Neuronal stem cell (in vitro differentiated cells): Measurements from ENCODE around the gene FAR2.
"Not testable (repeated sequence)": the region's sequence is repeated elsewhere in the genome, so short reads cannot be mapped to it uniquely, and the experiment has no call there.

ENCODE experiments used
- DNase-seq: peaks from one replicate; pipeline ENCODE4 v3.0.0-alpha.2; 2013; ENCODE audit warnings: low spot score
- H2AFZ ChIP-seq: one replicate; pipeline ENCODE4 v1.6.1; 2013; ENCODE audit warnings: mild to moderate bottlenecking, low read length, inconsistent platforms
- H2AK5ac ChIP-seq: 2 replicates; pipeline ENCODE4 v1.6.1; 2013; ENCODE audit warnings: low read depth, mild to moderate bottlenecking, inconsistent platforms, low read length, moderate library complexity, mixed read lengths
- H2BK120ac ChIP-seq: 2 replicates; pipeline ENCODE4 v1.6.1; 2013; ENCODE audit warnings: low read depth, mild to moderate bottlenecking, inconsistent platforms, low read length, moderate library complexity, mixed read lengths
- H2BK12ac ChIP-seq: one replicate; pipeline ENCODE4 v1.6.1; 2013; ENCODE audit warnings: low read length, inconsistent platforms
- H2BK15ac ChIP-seq: 2 replicates; pipeline ENCODE4 v1.6.1; 2013; ENCODE audit warnings: mild to moderate bottlenecking, low read length, inconsistent platforms, mixed read lengths
- H2BK5ac ChIP-seq: one replicate; pipeline ENCODE4 v1.6.1; 2013; ENCODE audit warnings: inconsistent platforms, mild to moderate bottlenecking, low read length, moderate library complexity
- H3K14ac ChIP-seq: one replicate; pipeline ENCODE4 v1.6.1; 2013; ENCODE audit warnings: low read length, inconsistent platforms
- H3K18ac ChIP-seq: 2 replicates; pipeline ENCODE4 v1.6.1; 2013; ENCODE audit warnings: low read length, inconsistent platforms
- H3K23ac ChIP-seq: 2 replicates; pipeline ENCODE4 v1.6.1; 2013; ENCODE audit warnings: low read depth, mild to moderate bottlenecking, mixed read lengths, low read length, inconsistent platforms; ENCODE audit not compliant: poor library complexity
- H3K27ac ChIP-seq: replicated peaks from 3 replicates; pipeline ENCODE4 v1.5.1; 2013; ENCODE audit warnings: low read length, inconsistent platforms
- H3K27me3 ChIP-seq, 3 experiments: 2 replicates each; pipeline ENCODE4 v1.6.1; 2013; ENCODE audit warnings: low read length in 3 of 3, mild to moderate bottlenecking in 2 of 3, inconsistent platforms in 1 of 3, low read depth in 1 of 3, mixed read lengths in 1 of 3, moderate library complexity in 1 of 3; ENCODE audit not compliant: control insufficient read depth in 3 of 3, insufficient read depth in 3 of 3
- H3K36me3 ChIP-seq, 2 donors: replicated peaks in 1 of 2; 2 replicates each; pipeline ENCODE4 v1.6.1; 2013; ENCODE audit warnings: low read length in 2 of 2; ENCODE audit not compliant: control insufficient read depth in 2 of 2, insufficient read depth in 2 of 2
- H3K4ac ChIP-seq: 2 replicates; pipeline ENCODE4 v1.6.1; 2013; ENCODE audit warnings: inconsistent platforms, mild to moderate bottlenecking, low read length, moderate library complexity
- H3K4me1 ChIP-seq, 2 donors: 1 replicate in 1 of 2; 2 replicates in 1 of 2; pipeline ENCODE4 v1.6.1; 2013; ENCODE audit warnings: low read length in 2 of 2, low read depth in 1 of 2; ENCODE audit not compliant: control insufficient read depth in 2 of 2, insufficient read depth in 1 of 2
- H3K4me2 ChIP-seq: one replicate; pipeline ENCODE4 v1.6.1; 2013; ENCODE audit warnings: mild to moderate bottlenecking, low read length, inconsistent platforms; ENCODE audit not compliant: insufficient read depth, poor library complexity, severe bottlenecking
- H3K4me3 ChIP-seq, 2 donors: 2 replicates each; pipeline ENCODE4 v1.5.1; 2013; ENCODE audit warnings: low read length in 2 of 2, mild to moderate bottlenecking in 2 of 2, inconsistent platforms in 1 of 2, moderate library complexity in 1 of 2
- H3K79me1 ChIP-seq: one replicate; pipeline ENCODE4 v1.6.1; 2013; ENCODE audit warnings: low read depth, mild to moderate bottlenecking, inconsistent platforms, low read length, moderate library complexity
- H3K9ac ChIP-seq: one replicate; pipeline ENCODE4 v1.6.1; 2013; ENCODE audit warnings: mild to moderate bottlenecking, low read depth, low read length, inconsistent platforms; ENCODE audit not compliant: poor library complexity
- H3K9me3 ChIP-seq, 2 donors: replicated peaks in 1 of 2; 2 replicates each; pipeline versions ENCODE3 to v1.6.1; 2013; ENCODE audit warnings: low read length in 2 of 2, mild to moderate bottlenecking in 2 of 2, inconsistent platforms in 1 of 2, low read depth in 1 of 2, mixed read lengths in 1 of 2, moderate library complexity in 1 of 2; ENCODE audit not compliant: control insufficient read depth in 2 of 2, insufficient read depth in 1 of 2
- H4K8ac ChIP-seq: one replicate; pipeline ENCODE4 v1.6.1; 2013; ENCODE audit warnings: low read depth, mild to moderate bottlenecking, inconsistent platforms, low read length, moderate library complexity
- H4K91ac ChIP-seq: one replicate; pipeline ENCODE4 v1.6.1; 2013; ENCODE audit warnings: low read length, low read depth, mild to moderate bottlenecking, inconsistent platforms; ENCODE audit not compliant: poor library complexity
- WGBS, 2 donors: extraction: QIAGEN DNeasy Blood & Tissue Kit; methylation state at CpG; one replicate each; pipeline ENCODE4 v1.1.7; 2013; ENCODE audit warnings: missing lambda C conversion rate in 2 of 2, mixed read lengths in 1 of 2; ENCODE audit not compliant: insufficient read length in 2 of 2, insufficient replicate concordance in 1 of 2; ENCODE audit errors: extremely low coverage in 2 of 2; 5-methylcytosine and 5-hydroxymethylcytosine counted together

The FAR2 gene

GRCh38 chr12:29167445-29167844, 18.4 kb downstream of the FAR2 start:
- no peaks in the 10 kb centered on the region for H3K9me3 ChIP-seq
- H3K18ac ChIP-seq, result no peak overlapping the region
- no peak overlapping the region for H3K14ac ChIP-seq
- WGBS, 2 donors, result 100% methylated on average over 1 of the region's 4 CpGs; no CpG with 5 or more reads in 1 of the 2 donors
- no peak overlapping the region for H3K4ac ChIP-seq
- no peaks in the 10 kb centered on the region for H3K79me1 ChIP-seq
- H2AFZ ChIP-seq, result no peak overlapping the region
- no peak overlapping the region for H4K8ac ChIP-seq
- no peak overlapping the region for H4K91ac ChIP-seq
- no peak for DNase-seq
- no peak overlapping the region for H2BK15ac ChIP-seq
- H2BK120ac ChIP-seq, result no peak overlapping the region
- H3K36me3 ChIP-seq, result peaks cover 0 to 3% of the 10 kb centered on the region in 2 donors
- H3K4me3 ChIP-seq, result no peak overlapping the region
- no peaks in the 10 kb centered on the region for H3K4me1 ChIP-seq
- H3K4me2 ChIP-seq, result no peak overlapping the region
- no peak overlapping the region for H2BK12ac ChIP-seq
- no peak overlapping the region for H2BK5ac ChIP-seq
- no peak overlapping the region for H2AK5ac ChIP-seq
- H3K27me3 ChIP-seq, result no peaks in the 10 kb centered on the region
- H3K23ac ChIP-seq, result no peak overlapping the region
- H3K27ac ChIP-seq, result no peak overlapping the region
- no peak overlapping the region for H3K9ac ChIP-seq

GRCh38 chr12:29167988-29168387, 18.9 kb downstream of the FAR2 start:
- Histone ChIP-seq H3K18ac (no peak overlapping the region), H4K8ac (no peak overlapping the region), H3K14ac (no peak overlapping the region), H2BK120ac (no peak overlapping the region), H3K4me2 (no peak overlapping the region), H3K9ac (no peak overlapping the region), H3K4me3 (no peak overlapping the region), H2AK5ac (no peak overlapping the region), H3K36me3 (peaks cover 0 to 3% of the 10 kb centered on the region in 2 donors), H3K4me1 (no peaks in the 10 kb centered on the region), H3K27ac (no peak overlapping the region), H3K23ac (no peak overlapping the region), H3K79me1 (no peaks in the 10 kb centered on the region), H2BK5ac (no peak overlapping the region), H2BK15ac (no peak overlapping the region), H4K91ac (no peak overlapping the region), H2BK12ac (no peak overlapping the region), H2AFZ (no peak overlapping the region), H3K27me3 (no peaks in the 10 kb centered on the region), H3K9me3 (no peaks in the 10 kb centered on the region), H3K4ac (no peak overlapping the region)
- WGBS, 2 donors, result no CpG with 5 or more reads among the region's 6 CpGs
- no peak for DNase-seq

GRCh38 chr12:29169978-29170377, 20.9 kb downstream of the FAR2 start:
- no CpG with 5 or more reads among the region's 2 CpGs for WGBS, 2 donors
- not testable (repeated sequence) for H3K4me2 ChIP-seq, H2AK5ac ChIP-seq, H3K23ac ChIP-seq, H3K79me1 ChIP-seq, H3K4me3 ChIP-seq, H3K14ac ChIP-seq, H3K27me3 ChIP-seq, H2BK12ac ChIP-seq, DNase-seq, H3K9me3 ChIP-seq, H3K36me3 ChIP-seq, H3K18ac ChIP-seq, H2AFZ ChIP-seq, H4K8ac ChIP-seq, H2BK15ac ChIP-seq, H4K91ac ChIP-seq, H3K4me1 ChIP-seq, H2BK5ac ChIP-seq, H3K9ac ChIP-seq, H2BK120ac ChIP-seq, H3K4ac ChIP-seq, H3K27ac ChIP-seq

GRCh38 chr12:29170478-29171084, 21.5 kb downstream of the FAR2 start:
- not testable (repeated sequence) for H3K4me3 ChIP-seq, H3K9me3 ChIP-seq, H3K27me3 ChIP-seq, H3K36me3 ChIP-seq, H4K8ac ChIP-seq, H3K4me1 ChIP-seq, H3K4ac ChIP-seq, H2AFZ ChIP-seq, H3K18ac ChIP-seq, H2AK5ac ChIP-seq, H2BK12ac ChIP-seq, H3K14ac ChIP-seq, H4K91ac ChIP-seq, H2BK5ac ChIP-seq, H3K79me1 ChIP-seq, DNase-seq, H3K23ac ChIP-seq, H3K27ac ChIP-seq, H3K4me2 ChIP-seq, H3K9ac ChIP-seq, H2BK120ac ChIP-seq, H2BK15ac ChIP-seq
- WGBS, 2 donors, result no CpG with 5 or more reads among the region's 5 CpGs
